DMS53 treated with DMSO at 0.1 percent for 48 hours (cell line): ENCODE data around the gene DAZAP2.
A peak's percentile ranks its signal among the peaks of the same experiment; 100 is the strongest.
"Not testable (repeated sequence)": the region's sequence is repeated elsewhere in the genome, so short reads cannot be mapped to it uniquely, and the experiment has no call there.

Source experiments
- DNase-seq: peaks from one replicate; lab custom pipeline; 2025; ENCODE audit not compliant: unreplicated experiment; lab: John Stamatoyannopoulos, UW

Gene DAZAP2

GRCh38 chr12:51246254-51246853 lies 7.7 kb downstream of the DAZAP2 start:
- no peak for DNase-seq

DNA sequence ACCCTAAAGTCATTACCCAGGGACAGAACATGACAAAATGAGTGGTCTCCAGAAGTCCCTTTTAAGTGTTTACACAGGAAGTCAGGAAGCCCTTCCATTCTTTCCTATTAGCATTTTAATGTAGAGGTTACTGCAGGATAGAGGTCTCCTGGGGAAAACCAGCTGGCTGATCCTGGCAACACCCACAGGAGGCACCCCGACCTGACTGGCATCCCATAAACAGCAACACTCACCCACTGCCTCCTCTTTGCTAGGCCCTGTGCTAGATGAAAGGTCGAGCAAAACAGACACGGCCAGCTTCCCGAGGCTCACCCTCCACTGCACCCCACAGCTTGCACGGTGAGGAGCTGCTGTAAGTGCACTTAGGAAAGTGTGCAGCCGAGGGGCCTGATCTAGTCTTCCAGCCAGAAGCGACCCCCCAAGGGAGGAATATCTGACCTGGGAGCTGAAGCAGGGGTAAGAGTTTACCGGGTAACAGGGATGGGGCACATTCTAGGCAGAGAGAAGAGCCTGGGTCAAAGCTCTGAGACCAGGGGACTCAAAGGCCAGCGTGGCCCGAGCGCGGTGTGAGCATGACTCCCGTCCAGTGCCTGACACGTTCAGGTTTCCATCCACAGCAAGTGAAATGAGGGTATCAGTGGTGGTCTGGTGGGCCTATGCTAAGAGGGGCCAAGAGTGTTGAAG lies 9.0 kb downstream of the DAZAP2 start:
- DNase-seq, result no peak

DNA sequence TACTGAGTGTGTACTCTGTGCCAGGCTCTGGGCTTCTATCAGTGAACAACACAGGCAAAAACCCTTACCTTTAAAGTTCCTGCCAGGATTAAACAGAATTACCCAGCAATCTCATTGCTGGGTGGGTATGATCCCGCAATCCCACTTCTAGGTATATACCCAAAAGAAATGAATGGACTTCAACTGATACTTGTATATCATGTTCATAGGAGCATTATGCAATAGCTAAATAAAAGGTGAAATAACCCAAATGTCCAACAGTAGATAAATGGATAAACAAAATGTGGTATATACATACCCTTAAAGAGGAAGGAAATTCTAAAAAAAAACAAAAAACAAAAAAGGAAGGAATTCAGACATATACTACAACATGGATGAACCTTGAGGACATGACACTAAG lies 14.7 kb downstream of the DAZAP2 start:
- no peak for DNase-seq

- DNase-seq, result no peak
Observed at GRCh38 chr12:51254536-51254935, 15.9 kb downstream of the DAZAP2 start.

DNA sequence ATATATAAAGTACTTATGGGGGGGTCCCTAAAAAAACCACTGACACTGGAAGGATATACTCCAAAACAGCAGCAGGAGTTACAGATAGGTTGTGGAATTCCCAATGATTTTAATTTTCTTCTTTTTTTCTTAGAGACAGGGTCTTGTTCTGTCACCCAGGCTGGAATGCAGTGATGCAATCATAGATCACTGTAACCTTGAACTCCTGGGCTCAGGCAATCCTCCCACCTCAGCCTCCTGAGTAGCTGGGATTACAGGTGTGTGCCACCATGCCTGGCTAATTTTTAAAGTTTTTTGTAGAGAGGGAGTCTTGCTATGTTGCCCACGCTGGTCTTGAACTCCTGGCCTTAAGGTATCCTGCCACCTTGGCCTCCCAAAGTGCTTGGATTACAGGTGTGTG lies 21.0 kb downstream of the DAZAP2 start:
- DNase-seq, result not testable (repeated sequence)

GRCh38 chr12:51262758-51263177 lies 24.1 kb downstream of the DAZAP2 start:
- no peak for DNase-seq

GRCh38 chr12:51263341-51263740 lies 24.7 kb downstream of the DAZAP2 start:
- DNase-seq, result no peak

DNA sequence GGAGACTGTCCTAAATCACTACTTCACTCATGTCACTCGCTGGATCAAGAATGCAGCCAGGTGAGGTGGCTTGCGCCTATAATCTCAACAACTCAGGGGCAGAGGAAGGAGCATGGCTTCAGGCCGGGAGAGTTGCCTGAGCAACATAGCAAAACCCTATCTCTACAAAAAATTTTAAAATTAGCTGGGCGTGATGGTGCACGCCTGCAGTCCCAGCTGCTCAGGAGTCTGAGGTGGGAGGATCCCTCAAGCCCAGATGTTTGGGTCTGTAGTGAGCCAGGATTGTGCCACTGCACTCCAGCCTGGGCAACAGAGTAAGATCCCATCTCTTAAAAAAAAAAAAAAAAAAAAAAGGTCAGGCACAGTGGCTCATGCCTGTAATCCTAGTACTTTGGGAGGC lies 25.7 kb downstream of the DAZAP2 start:
- DNase-seq, result no peak

- no peak for DNase-seq
Observed at GRCh38 chr12:51265024-51265423, 26.4 kb downstream of the DAZAP2 start.

GRCh38 chr12:51269174-51270066 lies 30.8 kb downstream of the DAZAP2 start:
- DNase-seq, result peak; percentile 21

- DNase-seq, result peak; percentile 57
Observed at GRCh38 chr12:51270067-51270950, 31.7 kb downstream of the DAZAP2 start, which contains the start of gene SMAGP. SMAGP (minus strand) TSS chr12:51270415; CDS start chr12:51269278, 1,137 bp downstream.

- DNase-seq, result no peak
Observed at GRCh38 chr12:51270951-51271518, 32.4 kb downstream of the DAZAP2 start.

- DNase-seq, result not testable (repeated sequence)
Observed at GRCh38 chr12:51272810-51273209, 34.2 kb downstream of the DAZAP2 start.

DNA sequence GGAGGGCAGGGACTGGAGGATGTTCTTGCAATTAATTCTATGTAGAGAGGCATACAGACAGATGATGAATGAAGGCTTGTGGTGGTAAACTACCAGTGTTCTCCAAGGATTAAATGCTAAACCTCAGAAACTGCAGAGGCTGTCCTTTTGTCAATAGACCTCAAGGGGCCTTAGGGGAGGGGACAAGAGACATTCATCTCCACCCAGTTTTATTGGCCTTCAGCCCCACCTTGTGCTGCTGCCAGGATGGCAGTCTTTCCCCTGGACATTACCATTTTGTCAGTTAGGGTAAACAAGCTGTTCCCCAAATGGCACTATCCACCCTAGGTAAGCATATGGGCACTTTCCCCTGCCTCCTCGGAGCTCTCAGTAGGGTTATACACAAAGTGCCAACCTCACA lies 36.5 kb downstream of the DAZAP2 start:
- DNase-seq, result no peak

- DNase-seq, result no peak
Observed at GRCh38 chr12:51281202-51281924, 42.7 kb downstream of the DAZAP2 start.

- DNase-seq, result no peak
Observed at GRCh38 chr12:51285843-51286242, 47.2 kb downstream of the DAZAP2 start.

GRCh38 chr12:51291603-51292513 lies 53.2 kb downstream of the DAZAP2 start:
- not testable (repeated sequence) for DNase-seq
